Fibroblast of villous mesenchyme (primary cell): ENCODE data around the gene DGKZ. TPM values are rescaled to one million over a fixed set of nuclear protein-coding genes. Genes with fewer than 3 reads are reported as not detected.

ENCODE experiments used
- DNase-seq: peaks from one replicate; pipeline ENCODE4 v3.0.0-alpha.2; 2010; ENCODE audit warnings: low read depth
- H3K4me3 ChIP-seq: 2 replicates; pipeline ENCODE4 v1.5.1; 2011; ENCODE audit warnings: low read depth, mild to moderate bottlenecking, low read length
- CTCF ChIP-seq: IDR thresholded peaks from 2 replicates; pipeline ENCODE4 v1.5.1; 2012; ENCODE audit warnings: low read depth, mild to moderate bottlenecking, low read length; ENCODE audit not compliant: insufficient read depth
- total RNA-seq: library from RNA; depleted of rRNA; stranded (reverse); fragments of >200 nt; gene quantifications from 2 replicates; pipeline ENCODE4 v1.2.3, GENCODE V29; 2012

The DGKZ gene
- total RNA-seq, 1 donor = 50.1 TPM

GRCh38 chr11:46381048-46381818 is 34.0 kb downstream of the DGKZ start, which contains the start of gene MDK:
Gene MDK (plus strand): TSS chr11:46381669. CDS start chr11:46382058, 389 bp downstream.
- TF ChIP-seq CTCF = no peak
- no peak for DNase-seq
- peak within 1 kb of the TSS; percentile 63 for H3K4me3 ChIP-seq

GRCh38 chr11:46381819-46382645 is 34.8 kb downstream of the DGKZ start:
- H3K4me3 ChIP-seq = peak overlapping the region; percentile 63
- no peak for DNase-seq
- TF ChIP-seq CTCF = no peak

GRCh38 chr11:46382646-46383403 is 35.6 kb downstream of the DGKZ start:
- DNase-seq = peak; percentile 49
- peak overlapping the region; percentile 63 for H3K4me3 ChIP-seq
- TF ChIP-seq CTCF = peak; percentile 61

- no peak for DNase-seq
- no peak for TF ChIP-seq CTCF
- no peak overlapping the region for H3K4me3 ChIP-seq
Observed at GRCh38 chr11:46383404-46383758, 36.1 kb downstream of the DGKZ start.

- H3K4me3 ChIP-seq = no peak overlapping the region
- no peak for DNase-seq
- TF ChIP-seq CTCF = no peak
Observed at GRCh38 chr11:46383974-46384701, 36.9 kb downstream of the DGKZ start.
